Stimulated activated CD4-positive, alpha-beta T cell treated with anti-CD3 and anti-CD28 coated beads, Interleukin-15, amount 100 ng/mL, for 24 hours (primary cell): ENCODE results near the gene ERI2.

ENCODE experiments used
- DNase-seq: peaks from one replicate; pipeline ENCODE4 v3.0.0-alpha.2; 2020

ERI2 gene, protein sequence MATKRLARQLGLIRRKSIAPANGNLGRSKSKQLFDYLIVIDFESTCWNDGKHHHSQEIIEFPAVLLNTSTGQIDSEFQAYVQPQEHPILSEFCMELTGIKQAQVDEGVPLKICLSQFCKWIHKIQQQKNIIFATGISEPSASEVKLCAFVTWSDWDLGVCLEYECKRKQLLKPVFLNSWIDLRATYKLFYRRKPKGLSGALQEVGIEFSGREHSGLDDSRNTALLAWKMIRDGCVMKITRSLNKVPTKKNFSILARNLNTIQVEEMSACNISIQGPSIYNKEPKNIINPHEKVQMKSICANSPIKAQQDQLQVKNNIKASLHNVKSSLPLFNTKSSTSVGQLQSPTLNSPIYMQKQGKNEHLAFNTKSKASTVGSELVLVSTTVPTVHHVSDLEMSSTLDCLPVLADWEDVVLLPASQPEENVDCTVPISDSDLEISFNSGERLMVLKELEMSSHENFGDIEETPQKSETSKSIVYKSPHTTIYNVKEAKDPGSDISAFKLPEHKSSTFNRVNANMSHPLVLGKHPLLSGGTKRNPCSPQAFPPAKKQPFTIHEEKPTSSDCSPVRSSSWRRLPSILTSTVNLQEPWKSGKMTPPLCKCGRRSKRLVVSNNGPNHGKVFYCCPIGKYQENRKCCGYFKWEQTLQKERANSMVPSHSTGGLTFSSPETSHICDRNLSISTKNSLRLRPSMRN

DNA sequence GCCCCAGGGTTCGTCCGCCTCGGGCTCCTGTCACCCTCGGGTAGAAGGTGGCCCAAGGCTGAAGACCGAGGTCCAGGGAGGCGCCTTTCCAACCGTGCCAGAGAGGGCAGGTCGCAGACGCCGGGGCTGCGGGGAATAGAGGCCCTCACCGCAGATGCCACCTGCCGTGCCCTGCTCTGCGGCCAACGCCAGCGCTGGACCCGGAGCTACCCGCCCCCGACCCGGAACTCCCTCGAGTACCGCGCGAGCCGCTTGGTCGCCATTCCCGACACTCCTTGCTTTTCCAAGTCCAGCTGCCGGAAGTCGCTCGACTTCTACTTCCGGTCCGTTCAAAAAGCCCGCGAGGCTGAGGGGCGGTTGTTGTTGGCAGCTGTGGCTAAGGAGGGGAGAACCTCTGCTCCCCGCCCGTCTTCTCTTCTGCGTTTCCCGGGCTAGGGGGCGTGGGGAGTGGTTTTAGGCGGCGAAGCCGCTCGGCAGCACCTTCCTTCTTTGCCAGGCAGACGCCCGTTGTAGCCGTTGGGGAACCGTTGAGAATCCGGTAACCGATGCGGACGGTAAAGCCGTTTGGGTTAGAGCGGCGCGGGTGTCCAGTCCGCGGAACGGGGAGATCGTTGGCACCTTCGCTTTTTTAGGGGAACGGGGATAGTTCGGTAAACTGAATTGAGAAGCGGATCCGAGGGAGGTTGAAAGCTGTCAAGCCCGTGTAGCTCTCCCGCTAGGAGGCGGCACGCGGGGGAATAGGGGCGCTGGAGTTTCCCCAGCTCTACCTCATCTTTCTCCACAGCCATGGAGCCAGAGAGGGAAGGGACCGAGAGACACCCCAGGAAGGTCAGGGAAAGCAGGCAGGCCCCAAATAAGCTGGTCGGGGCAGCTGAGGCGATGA lies at the start of gene ERI2, which contains the start of gene REXO5:
TSS of gene ERI2 (minus strand) at position 305 of the 883 bp plus-strand sequence. CDS start at position 263, 42 bp downstream.
TSS of gene REXO5 (plus strand) at position 360 of the 883 bp plus-strand sequence. CDS start at position 787, 427 bp downstream.
- DNase-seq = peak; percentile 89

- DNase-seq = no peak
Measured at GRCh38 chr16:20854963-20855362, 48.7 kb upstream of the ERI2 start.

- no peak for DNase-seq
Measured at GRCh38 chr16:20853981-20854620, 47.8 kb upstream of the ERI2 start.

GRCh38 chr16:20853143-20853542 lies 46.9 kb upstream of the ERI2 start:
- DNase-seq = no peak

- DNase-seq = no peak
Measured at GRCh38 chr16:20851601-20852000, 45.3 kb upstream of the ERI2 start.

DNA sequence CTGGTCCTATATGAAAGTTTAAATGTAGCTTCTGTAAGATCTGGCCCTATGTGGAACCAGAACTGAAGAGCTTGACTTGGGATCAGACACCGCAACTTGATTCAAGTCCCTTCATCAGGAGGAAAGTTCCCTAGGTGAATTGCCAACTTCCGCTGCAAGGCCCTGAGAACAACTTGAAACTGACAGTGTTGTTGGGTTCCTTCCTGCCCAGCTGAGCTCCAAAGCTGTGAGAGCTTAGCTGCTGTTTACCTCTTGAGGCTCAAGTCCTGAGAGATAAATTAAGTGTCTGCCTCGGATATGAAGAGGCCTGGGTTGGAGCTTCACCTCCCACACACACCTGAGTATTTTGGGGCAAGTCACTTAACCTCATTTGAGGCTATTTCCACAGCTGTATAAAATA lies 44.7 kb upstream of the ERI2 start:
- DNase-seq = no peak

- peak; percentile 69 for DNase-seq
Measured at GRCh38 chr16:20849589-20850390, 43.5 kb upstream of the ERI2 start.

GRCh38 chr16:20847550-20847949 lies 41.3 kb upstream of the ERI2 start:
- no peak for DNase-seq

DNA sequence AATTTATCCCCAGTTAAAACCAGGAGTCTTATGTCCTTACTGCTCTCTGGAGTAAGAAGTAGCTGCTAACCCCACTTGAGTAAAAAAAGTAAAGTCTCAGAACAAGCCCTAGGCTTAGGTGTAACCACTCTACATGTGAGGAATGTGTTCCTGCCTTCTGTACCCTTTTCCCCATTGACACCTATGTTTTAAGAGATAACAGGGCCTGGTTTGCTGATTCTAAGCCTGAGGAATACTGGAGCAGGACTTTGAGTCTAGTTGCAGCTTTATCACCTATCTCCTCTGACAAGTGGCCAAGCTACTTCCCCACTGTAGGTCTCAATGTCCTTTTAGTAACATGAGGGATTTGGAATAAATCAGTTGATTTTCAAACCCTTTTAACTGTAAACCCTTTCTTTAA lies 40.3 kb upstream of the ERI2 start:
- DNase-seq = no peak

DNA sequence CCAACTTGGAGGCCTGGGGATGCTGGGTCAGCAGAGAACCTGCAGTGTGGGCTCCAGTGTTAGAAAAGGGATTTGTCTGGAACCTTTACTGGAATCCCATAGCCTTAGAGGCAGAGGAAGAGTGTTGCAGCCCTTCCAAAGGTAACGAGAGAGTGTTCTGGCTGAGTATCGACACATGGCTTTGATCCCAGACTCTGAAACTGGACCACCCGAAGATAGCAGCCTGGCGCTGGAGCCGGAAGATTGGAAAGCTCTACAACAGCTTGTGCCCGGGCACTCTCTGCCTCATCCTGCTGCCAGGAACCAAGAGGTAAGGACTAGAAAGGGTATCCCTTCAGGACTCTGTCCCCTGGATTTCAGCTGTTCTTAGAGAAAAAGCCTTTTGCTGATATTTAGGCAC lies 39.8 kb upstream of the ERI2 start:
- DNase-seq = no peak

DNA sequence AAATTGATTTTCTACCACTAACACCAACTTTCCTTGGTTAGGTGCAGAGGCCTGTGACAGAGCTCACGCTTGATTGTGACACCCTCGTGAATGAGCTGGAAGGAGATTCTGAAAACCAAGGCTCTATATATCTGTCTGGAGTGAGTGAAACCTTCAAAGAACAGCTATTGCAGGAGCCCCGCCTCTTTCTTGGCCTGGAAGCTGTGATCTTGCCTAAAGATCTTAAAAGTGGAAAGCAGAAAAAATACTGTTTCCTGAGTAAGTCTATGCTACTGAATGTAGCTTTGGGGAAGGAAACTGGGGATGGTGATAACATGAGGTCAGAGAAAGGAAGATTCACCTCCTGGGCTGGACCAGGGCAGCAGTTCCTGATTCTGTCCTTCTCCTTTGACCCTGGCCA lies 38.3 kb upstream of the ERI2 start:
- DNase-seq = peak; percentile 27

- no peak for DNase-seq
Measured at GRCh38 chr16:20844054-20844453, 37.8 kb upstream of the ERI2 start.

DNA sequence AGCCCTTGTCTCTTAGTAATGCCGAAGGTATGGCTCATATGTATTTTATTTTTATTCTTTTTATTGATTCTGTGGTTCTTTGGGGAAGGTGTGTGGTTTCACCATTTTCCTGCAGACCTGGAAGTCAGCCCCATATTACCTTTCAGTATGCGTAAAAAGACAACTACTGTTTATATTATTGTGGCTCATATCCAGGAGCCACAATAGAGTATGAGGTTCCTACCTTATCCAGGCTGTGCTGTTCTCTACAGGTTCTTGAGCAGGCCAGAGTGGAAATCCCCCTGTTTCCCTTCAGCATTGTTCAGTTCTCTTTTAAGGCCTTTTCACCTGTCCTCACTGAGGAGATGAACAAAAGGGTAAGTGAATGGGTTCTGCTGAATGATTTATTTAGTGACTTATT lies 33.2 kb upstream of the ERI2 start:
- no peak for DNase-seq

DNA sequence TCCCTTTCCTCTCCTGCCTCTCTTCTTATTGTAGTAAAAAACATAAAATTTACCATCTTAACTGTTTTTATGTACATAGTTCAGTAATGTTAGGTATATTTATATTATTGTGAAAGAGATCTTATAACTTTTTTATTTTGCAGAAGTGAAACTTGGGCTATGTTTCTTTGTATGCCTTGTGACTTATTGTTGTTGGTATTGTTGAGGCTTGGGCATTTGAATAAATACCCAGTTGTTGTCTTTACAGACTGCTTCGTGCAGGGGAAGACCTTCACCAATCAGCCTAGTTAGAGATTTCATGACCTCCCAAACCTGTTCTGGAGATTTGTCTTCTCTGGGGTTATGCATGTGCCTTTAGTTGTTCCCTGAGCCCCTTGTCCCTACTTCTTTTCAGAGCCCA lies 32.0 kb upstream of the ERI2 start:
- DNase-seq = no peak

GRCh38 chr16:20833086-20833485 lies 26.8 kb upstream of the ERI2 start:
- no peak for DNase-seq

DNA sequence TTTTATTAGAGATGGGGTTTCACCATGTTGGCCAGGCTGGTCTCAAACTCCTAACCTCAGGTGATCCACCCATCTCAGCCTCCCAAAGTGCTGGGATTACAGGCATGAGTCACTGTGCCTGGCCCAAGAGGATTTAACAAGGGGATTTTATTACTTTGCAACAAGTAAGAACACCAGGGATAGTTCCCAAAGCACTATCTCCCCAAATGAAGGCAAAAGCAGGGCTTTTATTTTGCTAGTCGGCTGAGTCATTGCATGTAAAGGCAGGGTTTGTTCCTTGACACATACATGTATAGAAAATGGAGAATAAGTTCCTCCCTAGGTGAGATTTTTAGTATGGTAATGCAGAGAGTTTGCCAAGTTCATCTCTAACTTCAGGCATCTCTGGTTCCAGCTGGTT lies 24.1 kb upstream of the ERI2 start:
- DNase-seq = no peak

DNA sequence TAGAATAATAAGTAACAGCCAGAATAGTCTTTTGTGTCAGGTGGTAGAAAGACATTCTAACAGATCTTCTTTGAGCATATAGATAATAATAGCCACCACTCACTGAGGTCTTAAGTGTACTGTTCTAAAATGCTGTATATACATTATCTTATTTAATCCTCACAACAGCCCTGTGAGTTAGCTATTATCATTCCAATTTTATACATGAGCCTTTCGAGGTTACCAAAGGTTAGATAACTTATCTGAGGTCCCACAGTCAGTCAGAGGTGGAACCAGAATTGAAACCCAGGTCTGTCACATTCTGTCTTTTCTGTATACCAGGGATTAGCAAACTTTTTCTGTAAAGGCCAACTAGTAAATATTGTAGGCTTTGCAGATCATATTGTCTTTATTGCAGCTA lies 23.3 kb upstream of the ERI2 start:
- no peak for DNase-seq

DNA sequence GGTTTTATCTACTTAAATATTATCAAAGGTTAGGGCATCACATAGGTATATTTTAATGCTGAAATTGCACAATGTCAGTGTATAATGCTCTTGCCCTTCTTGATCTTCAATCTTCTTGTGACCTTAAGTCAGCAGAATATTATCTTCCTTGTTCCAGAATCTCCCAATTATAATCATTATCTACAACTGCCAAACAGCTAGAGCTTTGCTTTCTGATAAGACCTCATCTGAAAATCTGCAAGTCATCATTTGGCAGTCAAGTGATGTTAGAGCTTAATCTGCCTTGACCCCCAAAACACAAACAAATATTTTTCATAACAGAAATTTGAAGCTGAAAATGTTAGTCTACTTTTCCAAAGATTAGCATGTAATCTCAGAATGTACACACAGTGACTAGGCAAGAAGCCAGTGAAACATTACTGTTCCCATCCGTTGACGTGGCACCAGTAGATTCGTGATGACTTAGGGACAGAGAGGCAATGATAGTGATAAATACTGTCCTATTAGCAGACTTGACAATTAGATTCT lies 19.8 kb upstream of the ERI2 start:
- DNase-seq = no peak

DNA sequence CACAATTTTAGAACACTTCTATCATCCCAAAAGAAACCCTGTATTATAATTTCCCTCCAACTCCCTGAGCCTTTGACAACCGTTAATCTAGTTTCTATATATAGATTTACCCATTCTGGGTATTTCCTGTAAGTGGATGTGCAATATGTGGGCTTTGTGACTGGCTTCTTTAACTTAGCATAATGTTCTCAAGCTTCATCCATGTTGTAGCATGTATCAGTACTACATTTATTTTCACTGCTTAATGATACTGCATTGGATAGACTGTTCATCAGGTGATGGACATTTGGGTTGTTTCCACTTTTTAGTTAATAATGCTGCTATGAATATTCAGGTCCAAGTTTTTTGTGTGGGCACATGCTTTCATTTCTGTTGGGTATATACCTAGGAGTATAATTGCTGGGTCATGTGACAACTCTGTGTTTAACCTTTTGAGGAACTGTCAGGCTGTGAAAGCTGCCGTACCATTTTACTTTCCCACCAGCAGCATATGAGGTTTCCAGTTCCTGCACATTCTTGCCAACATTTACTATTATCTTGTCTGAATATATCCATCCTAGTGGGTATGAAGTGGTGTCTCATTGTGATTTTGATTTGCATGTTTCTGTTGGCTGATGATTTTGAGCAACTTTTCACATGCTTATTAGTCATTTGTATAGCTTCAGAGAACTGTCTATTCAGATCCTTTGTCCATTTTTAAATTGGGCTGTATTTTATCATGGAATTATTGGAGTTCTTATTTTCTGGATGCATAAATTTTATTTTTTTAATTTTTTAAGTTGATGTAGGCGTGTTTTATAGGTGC lies 16.5 kb upstream of the ERI2 start:
- DNase-seq = no peak

- DNase-seq = no peak
Measured at GRCh38 chr16:20821682-20822081, 15.4 kb upstream of the ERI2 start.
